Upper lobe of left lung (tissue), 4 donors: ENCODE data around the gene FBXW11.

ENCODE experiments used
- CTCF ChIP-seq, 6 experiments: fragments of 450-650 bp in 4 of 6; fragments of 200-600 bp in 2 of 6; sonication (generic) in 2 of 6; IDR thresholded peaks; one replicate each; pipeline ENCODE4 v1.5.1; 2016 to 2019; ENCODE audit warnings: antibody characterized with exemption in 6 of 6
- EP300 ChIP-seq, 4 donors: sonication (generic); formaldehyde crosslinking; IDR thresholded peaks; one replicate each; pipeline ENCODE4 v1.5.1; 2017; ENCODE audit warnings: antibody characterized with exemption in 4 of 4, control low read depth in 2 of 4
- POLR2A ChIP-seq, 4 donors: fragments of 450-650 bp; IDR thresholded peaks; one replicate each; pipeline ENCODE4 v1.5.1; 2016 to 2017; ENCODE audit warnings: antibody characterized with exemption in 4 of 4, mild to moderate bottlenecking in 2 of 4
- POLR2AphosphoS5 ChIP-seq, 2 donors: sonication (generic); formaldehyde crosslinking; IDR thresholded peaks; one replicate each; pipeline ENCODE4 v1.5.1; 2017; ENCODE audit warnings: antibody characterized with exemption in 2 of 2

GRCh38 chr5:171840711-171841522 is 165.5 kb downstream of the FBXW11 start:
- TF ChIP-seq CTCF (IDR thresholded peaks at IDR 0.05), result no peak
- no peak for TF ChIP-seq EP300 (IDR thresholded peaks at IDR 0.05)
- no peak for TF ChIP-seq POLR2A (IDR thresholded peaks at IDR 0.05)
- TF ChIP-seq POLR2AphosphoS5 (IDR thresholded peaks at IDR 0.05), result no peak
